A549 (cell line): Measurements from ENCODE around the gene C2CD2. TPM values are rescaled to one million over a fixed set of nuclear protein-coding genes. Genes with fewer than 3 reads are reported as not detected.

ENCODE experiments used
- ATAC-seq, 2 experiments: fragments of 200-7000 bp in 1 of 2; fragments of >200 bp in 1 of 2; cut with Nextera tagmentation in 1 of 2; cut with Tn5 transposase in 1 of 2; 3 replicates each; pipeline versions ENCODE4 v1.8.0 to v1.9.1; 2018 to 2020; ENCODE audit warnings: mild to moderate bottlenecking in 1 of 2, moderate library complexity in 1 of 2
- CTCF ChIA-PET: fragments of 300-600 bp; sonication (Branson Sonifier 250); formaldehyde crosslinking; extraction: SDS; loops from one replicate; lab custom pipeline; 2021; ENCODE audit warnings: antibody characterized with exemption, inconsistent platforms; lab: Yijun Ruan, JAX
- POLR2A ChIA-PET: fragments of 350-600 bp; formaldehyde crosslinking; extraction: SDS; loops from one replicate; lab custom pipeline; 2021; ENCODE audit warnings: antibody characterized with exemption, inconsistent platforms; lab: Yijun Ruan, JAX
- DNase-seq, 2 experiments: peaks; one replicate each; pipeline versions ENCODE4 v3.0.0 to v3.0.0-alpha.2; 2011 to 2016; ENCODE audit warnings: low read depth in 1 of 2, low spot score in 1 of 2
- FAIRE-seq: peaks from 2 replicates; lab custom pipeline; 2011; peaks lifted over from hg19 to GRCh38; lab: Jason Lieb, UNC
- H3K27ac ChIP-seq, 2 experiments: fragments of >200 bp; sonication (Bioruptor Twin); formaldehyde crosslinking; 3 replicates each; pipeline ENCODE4 v1.5.1; 2016 to 2017
- H3K4me1 ChIP-seq: fragments of >200 bp; sonication (Bioruptor Twin); formaldehyde crosslinking; 3 replicates; pipeline ENCODE4 v1.6.1; 2016
- H3K4me2 ChIP-seq: fragments of >200 bp; sonication (Bioruptor Twin); formaldehyde crosslinking; 3 replicates; pipeline ENCODE4 v1.6.1; 2016
- H3K4me3 ChIP-seq: fragments of >200 bp; sonication (Bioruptor Twin); formaldehyde crosslinking; 3 replicates; pipeline ENCODE4 v1.5.1; 2016
- H3K9me3 ChIP-seq: fragments of >200 bp; sonication (Bioruptor Twin); formaldehyde crosslinking; 3 replicates; pipeline ENCODE4 v1.6.1; 2016
- BHLHE40 ChIP-seq: IDR thresholded peaks from 2 replicates; pipeline ENCODE4 v1.6.1; 2012; ENCODE audit warnings: low read depth, low read length, inconsistent platforms
- EHMT2 ChIP-seq: fragments of 200-600 bp; sonication (generic); IDR thresholded peaks from 2 replicates; pipeline ENCODE4 v1.6.1; 2016; ENCODE audit warnings: antibody characterized with exemption, low read depth, mild to moderate bottlenecking, moderate library complexity
- ESRRA ChIP-seq: fragments of 150-350 bp; IDR thresholded peaks from 2 replicates; pipeline ENCODE4 v1.6.1; 2014; ENCODE audit warnings: mild to moderate bottlenecking, low read length, borderline replicate concordance
- FOXS1 ChIP-seq: fragments of 250-450 bp; sonication (Bioruptor Pico); IDR thresholded peaks from 2 replicates; pipeline ENCODE4 v1.5.0; 2020; ENCODE audit warnings: mild to moderate bottlenecking, moderate library complexity
- HDAC2 ChIP-seq: fragments of 200-600 bp; sonication (generic); IDR thresholded peaks from 2 replicates; pipeline ENCODE4 v1.6.1; 2016
- HOXA7 ChIP-seq: fragments of 250-450 bp; sonication (Bioruptor Pico); IDR thresholded peaks from 2 replicates; pipeline ENCODE4 v1.5.0; 2020; ENCODE audit warnings: mild to moderate bottlenecking, moderate library complexity
- JUNB ChIP-seq: fragments of >200 bp; sonication (Bioruptor Twin); formaldehyde crosslinking; IDR thresholded peaks from 2 replicates; pipeline ENCODE4 v1.6.1; 2016
- KDM5A ChIP-seq: fragments of 200-600 bp; sonication (generic); IDR thresholded peaks from 2 replicates; pipeline ENCODE4 v1.6.1; 2016; ENCODE audit warnings: antibody characterized with exemption, mild to moderate bottlenecking
- MAX ChIP-seq: IDR thresholded peaks from 2 replicates; pipeline ENCODE4 v1.6.1; 2012
- MAZ ChIP-seq: fragments of 150-350 bp; IDR thresholded peaks from 2 replicates; pipeline ENCODE4 v1.6.1; 2014; ENCODE audit warnings: antibody characterized with exemption, low read depth, low read length, borderline replicate concordance
- MYC ChIP-seq: IDR thresholded peaks from 2 replicates; pipeline ENCODE4 v1.6.1; 2012; ENCODE audit warnings: mild to moderate bottlenecking, inconsistent platforms, low read length, improper control_type of control experiment, borderline replicate concordance
- NFE2L2 ChIP-seq: fragments of 150-350 bp; conservative IDR thresholded peaks from 2 replicates; pipeline ENCODE4 v1.6.1; 2014; ENCODE audit warnings: low read length
- PHF8 ChIP-seq: fragments of 200-600 bp; sonication (generic); IDR thresholded peaks from 2 replicates; pipeline ENCODE4 v1.6.1; 2016; ENCODE audit warnings: low read depth, mild to moderate bottlenecking, antibody characterized with exemption, moderate library complexity, borderline replicate concordance
- RAD21 ChIP-seq, 2 experiments: fragments of >200 bp in 1 of 2; sonication (Bioruptor Twin) in 1 of 2; formaldehyde crosslinking in 1 of 2; IDR thresholded peaks in 1 of 2; conservative IDR thresholded peaks in 1 of 2; 2 replicates in 1 of 2; 3 replicates in 1 of 2; pipeline ENCODE4 v1.6.1; 2012 to 2018; ENCODE audit warnings: inconsistent platforms in 1 of 2
- RARB ChIP-seq: fragments of 250-450 bp; sonication (Bioruptor Pico); IDR thresholded peaks from 2 replicates; pipeline ENCODE4 v1.8.0; 2021; ENCODE audit warnings: mild to moderate bottlenecking, moderate library complexity
- REST ChIP-seq: fragments of 200-600 bp; sonication (generic); IDR thresholded peaks from 2 replicates; pipeline ENCODE4 v1.6.1; 2016; ENCODE audit warnings: antibody characterized with exemption, mild to moderate bottlenecking, moderate library complexity
- RNF2 ChIP-seq: fragments of 200-600 bp; sonication (generic); IDR thresholded peaks from 2 replicates; pipeline ENCODE4 v1.6.1; 2016; ENCODE audit warnings: low read depth, mild to moderate bottlenecking, antibody characterized with exemption, moderate library complexity, borderline replicate concordance
- SMC3 ChIP-seq: fragments of >200 bp; sonication (Bioruptor Twin); formaldehyde crosslinking; IDR thresholded peaks from 3 replicates; pipeline ENCODE4 v1.6.1; 2018; ENCODE audit warnings: inconsistent platforms
- USF2 ChIP-seq: fragments of 450-650 bp; IDR thresholded peaks from 2 replicates; pipeline ENCODE4 v1.6.1; 2014; ENCODE audit warnings: antibody characterized with exemption
- ZNF302 ChIP-seq: fragments of 250-450 bp; sonication (Bioruptor Pico); IDR thresholded peaks from 2 replicates; pipeline ENCODE4 v1.9.0; 2021; ENCODE audit warnings: inconsistent platforms, mild to moderate bottlenecking, moderate library complexity
- WGBS: methylation state at CpG from one replicate; pipeline ENCODE4 v1.1.6; 2017; ENCODE audit errors: missing lambda C conversion rate; 5-methylcytosine and 5-hydroxymethylcytosine counted together
- polyA plus RNA-seq, 4 experiments: library from polyadenylated mRNA; depleted of rRNA in 3 of 4; stranded (reverse); fragments of >200 nt; fragmentation: RNase III in 1 of 4; extraction: RNeasy Plus Mini Kit Qiagen cat#74134 plus additional on column Dnase treatment in 1 of 4; gene quantifications; 2 replicates in 3 of 4; 3 replicates in 1 of 4; pipeline ENCODE4 v1.2.3, GENCODE V29; 2011 to 2017
- TF ChIP-seq, protein P1 (sequence below): fragments of >200 bp; sonication (Bioruptor Twin); formaldehyde crosslinking; IDR thresholded peaks from 3 replicates; pipeline ENCODE4 v1.6.1; 2016
- TF ChIP-seq, protein P2 (sequence below): fragments of 150-350 bp; IDR thresholded peaks from 2 replicates; pipeline ENCODE4 v1.6.1; 2014; ENCODE audit warnings: low read depth, mild to moderate bottlenecking, low read length
- TF ChIP-seq, protein P3 (sequence below): fragments of 250-450 bp; sonication (Bioruptor Pico); IDR thresholded peaks from 2 replicates; pipeline ENCODE4 v1.5.0; 2020; ENCODE audit warnings: low read depth, mild to moderate bottlenecking, moderate library complexity

Gene C2CD2
- polyA plus RNA-seq, 2 of the 4 experiments (the other 2 are of a cell fraction) = 7.0 to 13.5 TPM

GRCh38 chr21:41902946-41903345, 50.9 kb downstream of the C2CD2 start:
- CTCF ChIA-PET = no interaction called here

DNA sequence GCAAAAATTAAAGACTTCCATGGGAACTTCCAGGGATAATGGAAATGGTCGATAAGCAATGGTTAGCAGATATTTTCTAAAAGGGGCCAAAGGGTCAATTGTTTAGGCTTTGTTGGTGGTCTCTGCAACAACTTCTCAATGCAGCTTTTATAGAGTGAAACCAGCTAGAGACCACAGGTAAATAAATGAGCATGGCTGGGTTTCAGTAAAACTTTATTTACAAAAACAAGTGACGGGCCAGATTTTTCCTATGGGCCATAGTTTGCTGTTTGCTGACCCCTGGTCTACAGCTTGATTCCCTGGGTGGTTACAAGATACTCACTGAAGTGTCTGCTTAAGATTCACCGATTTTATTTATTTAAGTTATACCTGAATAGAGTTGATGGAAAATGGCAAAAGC, 52.0 kb downstream of the C2CD2 start:
- no peak overlapping the region for H3K27ac ChIP-seq
- H3K4me2 ChIP-seq = no peak overlapping the region
- 88% methylated on average over 3 of the region's 3 CpGs for WGBS
- POLR2A ChIA-PET = no interaction called here
- FAIRE-seq (no peak), ATAC-seq (no peak), DNase-seq (no peak)
- CTCF ChIA-PET = no interaction called here
- H3K9me3 ChIP-seq = no peaks in the 10 kb centered on the region
- no peak overlapping the region for H3K4me3 ChIP-seq
- H3K4me1 ChIP-seq = no peaks in the 10 kb centered on the region
- TF ChIP-seq NFE2L2 = no peak
- no peak for TF ChIP-seq SMC3
- no peak for TF ChIP-seq USF2
- TF ChIP-seq JUNB = no peak
- TF ChIP-seq, protein P1, sequence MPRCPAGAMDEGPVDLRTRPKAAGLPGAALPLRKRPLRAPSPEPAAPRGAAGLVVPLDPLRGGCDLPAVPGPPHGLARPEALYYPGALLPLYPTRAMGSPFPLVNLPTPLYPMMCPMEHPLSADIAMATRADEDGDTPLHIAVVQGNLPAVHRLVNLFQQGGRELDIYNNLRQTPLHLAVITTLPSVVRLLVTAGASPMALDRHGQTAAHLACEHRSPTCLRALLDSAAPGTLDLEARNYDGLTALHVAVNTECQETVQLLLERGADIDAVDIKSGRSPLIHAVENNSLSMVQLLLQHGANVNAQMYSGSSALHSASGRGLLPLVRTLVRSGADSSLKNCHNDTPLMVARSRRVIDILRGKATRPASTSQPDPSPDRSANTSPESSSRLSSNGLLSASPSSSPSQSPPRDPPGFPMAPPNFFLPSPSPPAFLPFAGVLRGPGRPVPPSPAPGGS = no peak
- no peak for TF ChIP-seq PHF8
- TF ChIP-seq BHLHE40 = no peak
- TF ChIP-seq MYC = no peak
- TF ChIP-seq EHMT2 = no peak
- no peak for TF ChIP-seq MAZ
- no peak for TF ChIP-seq KDM5A
- no peak for TF ChIP-seq HOXA7 (CRISPR knock-in tag)
- TF ChIP-seq RAD21 (conservative IDR thresholded peaks at IDR 0.05 in 1 of 2, IDR thresholded peaks at IDR 0.05 in 1 of 2) = no peak

More at GRCh38 chr21:41902946-41903345, 50.9 kb downstream of the C2CD2 start:
- Histone ChIP-seq H3K27ac (no peak overlapping the region), H3K4me2 (no peak overlapping the region), H3K4me1 (no peaks in the 10 kb centered on the region), H3K4me3 (no peak overlapping the region), H3K9me3 (no peaks in the 10 kb centered on the region)
- no peak for TF ChIP-seq RAD21 (conservative IDR thresholded peaks at IDR 0.05 in 1 of 2, IDR thresholded peaks at IDR 0.05 in 1 of 2)
- no peak for TF ChIP-seq USF2
- TF ChIP-seq MAX = no peak
- TF ChIP-seq ZNF302 = no peak
- TF ChIP-seq HDAC2 = no peak
- TF ChIP-seq REST = no peak
- TF ChIP-seq FOXS1 (CRISPR knock-in tag) = no peak
- no peak for TF ChIP-seq ESRRA
- TF ChIP-seq RARB (CRISPR knock-in tag) = no peak
- TF ChIP-seq RNF2 = no peak
- TF ChIP-seq, protein P2, sequence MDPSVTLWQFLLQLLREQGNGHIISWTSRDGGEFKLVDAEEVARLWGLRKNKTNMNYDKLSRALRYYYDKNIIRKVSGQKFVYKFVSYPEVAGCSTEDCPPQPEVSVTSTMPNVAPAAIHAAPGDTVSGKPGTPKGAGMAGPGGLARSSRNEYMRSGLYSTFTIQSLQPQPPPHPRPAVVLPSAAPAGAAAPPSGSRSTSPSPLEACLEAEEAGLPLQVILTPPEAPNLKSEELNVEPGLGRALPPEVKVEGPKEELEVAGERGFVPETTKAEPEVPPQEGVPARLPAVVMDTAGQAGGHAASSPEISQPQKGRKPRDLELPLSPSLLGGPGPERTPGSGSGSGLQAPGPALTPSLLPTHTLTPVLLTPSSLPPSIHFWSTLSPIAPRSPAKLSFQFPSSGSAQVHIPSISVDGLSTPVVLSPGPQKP = no peak
- TF ChIP-seq, protein P3, sequence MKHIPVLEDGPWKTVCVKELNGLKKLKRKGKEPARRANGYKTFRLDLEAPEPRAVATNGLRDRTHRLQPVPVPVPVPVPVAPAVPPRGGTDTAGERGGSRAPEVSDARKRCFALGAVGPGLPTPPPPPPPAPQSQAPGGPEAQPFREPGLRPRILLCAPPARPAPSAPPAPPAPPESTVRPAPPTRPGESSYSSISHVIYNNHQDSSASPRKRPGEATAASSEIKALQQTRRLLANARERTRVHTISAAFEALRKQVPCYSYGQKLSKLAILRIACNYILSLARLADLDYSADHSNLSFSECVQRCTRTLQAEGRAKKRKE (CRISPR knock-in tag) = no peak
- no peak for DNase-seq
- 94% methylated on average over 8 of the region's 8 CpGs for WGBS
- POLR2A ChIA-PET = no interaction called here
- no peak for ATAC-seq
- FAIRE-seq = no peak
